Measurements from ENCODE around the gene FHIT. TPM values are rescaled to one million over a fixed set of nuclear protein-coding genes. Genes with fewer than 3 reads are reported as not detected.

The FHIT gene
- total RNA-seq, 2 donors from 2014 or later = 10.4 to 15.8 TPM

GRCh38 chr3:60810881-60811280 is 440.4 kb downstream of the FHIT start:
- intact Hi-C loops (cut with DNase I) = no loop called here
- no peak for TF ChIP-seq POLR2A (IDR thresholded peaks at IDR 0.05)
- no peak for TF ChIP-seq CTCF (IDR thresholded peaks at IDR 0.05)
- H3K27ac ChIP-seq = no peak overlapping the region
- WGBS, 2 donors = 61 to 90% methylated on average over 4 of the region's 4 CpGs
- DNase-seq (no peak), ATAC-seq (no peak)
- H3K27me3 ChIP-seq = no peaks in the 10 kb centered on the region
- H3K36me3 ChIP-seq (replicated peaks in 1 of 2; ENCODE audit: insufficient read depth in 1 of 2, low read depth in 2 of 2) = no peaks in the 10 kb centered on the region
- H3K4me3 ChIP-seq = no peak overlapping the region
- peaks cover 5% of the 10 kb centered on the region for H3K4me1 ChIP-seq
- H3K9me3 ChIP-seq = no peaks in the 10 kb centered on the region

- Histone ChIP-seq H3K9me3 (no peaks in the 10 kb centered on the region), H3K4me1 (peaks cover 5% of the 10 kb centered on the region), H3K4me3 (no peak overlapping the region), H3K27ac (no peak overlapping the region), H3K36me3 (replicated peaks in 1 of 2; ENCODE audit: insufficient read depth in 1 of 2, low read depth in 2 of 2) (no peaks in the 10 kb centered on the region), H3K27me3 (no peaks in the 10 kb centered on the region)
- intact Hi-C loops (cut with DNase I) = no loop called here
- ATAC-seq (no peak), DNase-seq (no peak)
- WGBS, 2 donors = 77 to 81% methylated on average over 4 of the region's 4 CpGs
- TF ChIP-seq POLR2A (IDR thresholded peaks at IDR 0.05) (no peak), CTCF (IDR thresholded peaks at IDR 0.05) (no peak)
These were observed 441.2 kb downstream of the FHIT start for GRCh38 chr3:60809857-60810610.

GRCh38 chr3:60803216-60804173 is 447.8 kb downstream of the FHIT start:
- H3K9me3 ChIP-seq = no peaks in the 10 kb centered on the region
- ATAC-seq (no peak), DNase-seq (no peak)
- TF ChIP-seq POLR2A (IDR thresholded peaks at IDR 0.05) (no peak), CTCF (IDR thresholded peaks at IDR 0.05) (no peak)
- no peak overlapping the region for H3K27ac ChIP-seq
- H3K27me3 ChIP-seq = no peaks in the 10 kb centered on the region
- intact Hi-C loops (cut with DNase I) = no loop called here
- WGBS, 2 donors = 88 to 95% methylated on average over 18 to 19 of the region's 19 CpGs
- H3K4me3 ChIP-seq = no peak overlapping the region
- H3K4me1 ChIP-seq = peaks cover 3% of the 10 kb centered on the region
- H3K36me3 ChIP-seq (replicated peaks in 1 of 2; ENCODE audit: insufficient read depth in 1 of 2, low read depth in 2 of 2) = no peaks in the 10 kb centered on the region

GRCh38 chr3:60801307-60801706 is 449.9 kb downstream of the FHIT start:
- no peak overlapping the region for H3K27ac ChIP-seq
- DNase-seq = no peak
- no peaks in the 10 kb centered on the region for H3K4me1 ChIP-seq
- H3K36me3 ChIP-seq (replicated peaks in 1 of 2; ENCODE audit: insufficient read depth in 1 of 2, low read depth in 2 of 2) = no peaks in the 10 kb centered on the region
- WGBS, 2 donors = 84 to 92% methylated on average over 2 of the region's 2 CpGs
- ATAC-seq = no peak
- no peak overlapping the region for H3K4me3 ChIP-seq
- intact Hi-C loops (cut with DNase I) = no loop called here
- no peak for TF ChIP-seq POLR2A (IDR thresholded peaks at IDR 0.05)
- no peak for TF ChIP-seq CTCF (IDR thresholded peaks at IDR 0.05)
- H3K9me3 ChIP-seq = no peaks in the 10 kb centered on the region
- no peaks in the 10 kb centered on the region for H3K27me3 ChIP-seq
